Muscle of back (tissue), 11 donors: Measurements from ENCODE around the gene KIF16B. TPM values are rescaled to one million over a fixed set of nuclear protein-coding genes. Genes with fewer than 3 reads are reported as not detected.
"Not testable (repeated sequence)": the region's sequence is repeated elsewhere in the genome, so short reads cannot be mapped to it uniquely, and the experiment has no call there.

ENCODE experiments used
- DNase-seq, 3 donors: peaks; one replicate each; pipeline versions ENCODE4 v3.0.0 to v3.0.0-alpha.2; 2013
- polyA plus RNA-seq, 10 donors: library from polyadenylated mRNA; unstranded; fragments of 120-200 nt; gene quantifications; one replicate each; pipeline ENCODE4 v1.2.1, GENCODE V29; 2013; ENCODE audit not compliant: insufficient read length in 10 of 10

Gene KIF16B
- polyA plus RNA-seq, 10 donors = 13.1 to 35.8 (median 18.4) TPM

DNA sequence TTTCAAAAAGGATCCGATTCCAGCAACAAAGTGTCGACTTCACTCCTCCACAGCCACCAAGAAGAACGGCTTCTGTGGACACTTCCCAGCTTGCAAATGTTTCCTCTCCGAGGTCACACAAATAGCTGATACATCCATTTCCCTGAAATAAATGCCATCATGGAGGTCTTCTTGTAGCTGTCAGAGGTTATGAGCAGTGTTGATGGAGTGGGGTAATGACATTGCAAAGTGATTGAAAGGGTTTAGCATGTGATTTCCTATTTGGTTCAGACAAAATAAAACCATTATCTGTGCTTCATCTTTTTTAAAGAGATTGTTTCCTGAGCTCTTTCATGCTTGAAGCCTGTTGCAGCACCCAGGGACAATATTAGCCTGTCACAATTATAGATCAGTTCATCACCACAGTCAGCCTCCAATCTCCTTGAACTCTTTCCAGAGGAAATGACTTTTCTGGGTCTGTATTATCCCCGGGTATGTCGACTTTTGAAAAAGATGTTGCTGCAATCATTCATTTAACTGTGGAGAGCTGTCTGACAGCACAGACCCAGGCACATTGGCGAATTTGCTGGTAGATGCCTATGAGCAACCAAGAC is 16.9 kb upstream of the KIF16B start:
- no peak for DNase-seq

DNA sequence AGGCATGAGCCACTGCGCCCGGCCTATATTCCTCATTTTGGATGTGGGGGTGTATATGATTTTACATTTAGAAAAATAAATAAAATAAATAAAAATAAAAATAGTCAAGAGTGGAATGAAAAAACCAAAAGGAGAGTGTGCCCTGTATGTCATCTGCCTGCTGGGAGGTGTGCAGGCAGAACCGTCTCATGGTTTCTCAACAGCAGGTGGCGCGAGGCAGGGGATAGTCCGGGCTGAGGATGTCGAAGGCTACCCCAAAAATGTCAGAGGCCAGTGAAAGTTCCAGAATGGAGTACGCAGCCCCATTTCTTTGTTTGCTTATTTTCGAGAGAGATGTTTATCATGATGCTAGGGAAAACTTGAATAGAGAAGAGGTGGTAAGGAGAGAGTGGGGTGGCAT is 16.4 kb upstream of the KIF16B start:
- DNase-seq = no peak

DNA sequence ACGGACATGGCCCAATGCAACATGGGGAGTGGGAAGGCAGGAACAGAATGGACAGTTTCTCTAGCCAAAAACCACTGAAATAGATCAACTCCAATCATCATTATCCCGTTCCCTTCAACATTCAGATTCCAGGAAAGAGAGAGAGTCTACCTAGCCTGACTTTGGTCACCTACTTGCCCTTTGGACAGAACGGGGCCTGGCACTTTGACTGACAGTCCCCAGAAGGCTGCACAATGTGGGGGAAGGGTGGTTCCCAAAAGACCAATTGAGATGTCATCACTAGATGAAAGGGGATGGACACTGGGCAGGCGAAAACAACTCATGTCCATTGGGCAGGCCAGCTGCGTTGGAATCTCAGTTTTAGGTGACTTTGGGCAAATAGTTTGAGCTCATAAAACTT is 15.0 kb upstream of the KIF16B start:
- DNase-seq = no peak

DNA sequence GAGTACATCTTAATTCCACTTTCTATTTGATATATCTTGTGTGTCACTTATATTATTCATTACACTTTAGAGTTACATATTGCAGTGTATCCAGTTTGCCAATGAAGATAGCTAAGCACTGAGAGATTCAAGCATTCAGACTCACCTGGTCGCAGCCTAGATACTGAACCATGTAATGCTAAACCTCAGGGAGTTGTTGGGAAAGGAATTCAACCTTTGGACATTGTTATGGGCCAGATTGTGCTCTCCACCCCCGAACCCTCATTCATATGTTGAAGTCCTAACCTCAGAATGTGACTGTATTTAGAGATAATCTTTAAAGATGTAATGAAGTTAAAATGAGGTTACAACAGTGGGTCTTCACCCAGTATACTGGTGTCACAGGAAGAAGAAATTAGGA is 13.8 kb upstream of the KIF16B start:
- no peak for DNase-seq

DNA sequence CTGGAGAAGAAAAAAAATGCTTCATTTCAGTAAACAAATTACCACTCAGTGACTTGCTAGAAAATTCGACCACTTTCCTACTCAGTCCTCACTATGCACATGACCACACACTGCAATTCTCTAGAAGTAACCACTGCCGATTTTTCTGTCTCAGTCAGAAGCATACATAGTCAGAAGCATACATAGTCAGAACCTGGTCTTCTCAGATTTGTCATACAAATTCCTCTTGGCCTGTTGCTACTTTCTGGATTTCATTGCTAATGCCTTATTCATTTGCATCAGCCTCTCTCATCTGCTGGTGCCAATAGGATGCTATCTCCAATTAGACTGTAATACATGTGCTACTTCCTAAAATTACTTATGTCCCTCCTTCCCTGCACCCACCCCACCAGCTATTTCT is 10.2 kb upstream of the KIF16B start:
- no peak for DNase-seq

DNA sequence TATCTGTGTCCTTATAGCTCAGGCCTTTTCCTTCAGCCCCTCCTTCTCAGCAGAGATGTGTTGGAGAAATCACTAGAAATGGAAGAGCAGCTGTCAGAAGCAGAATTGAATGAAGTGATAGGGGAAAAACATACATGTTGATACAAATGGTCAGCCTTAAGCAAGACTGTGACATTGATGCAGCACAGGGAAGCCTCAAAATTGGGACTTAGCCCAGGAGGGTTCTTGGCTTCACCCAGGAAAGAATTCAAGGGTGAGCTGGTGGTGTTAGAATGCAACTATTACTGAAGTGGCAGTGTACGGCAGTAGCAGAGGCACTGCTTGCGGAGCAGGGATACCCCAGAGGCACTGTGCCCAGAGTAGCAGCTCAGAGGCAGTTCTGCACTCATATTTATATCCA is 8.0 kb upstream of the KIF16B start:
- DNase-seq = no peak

DNA sequence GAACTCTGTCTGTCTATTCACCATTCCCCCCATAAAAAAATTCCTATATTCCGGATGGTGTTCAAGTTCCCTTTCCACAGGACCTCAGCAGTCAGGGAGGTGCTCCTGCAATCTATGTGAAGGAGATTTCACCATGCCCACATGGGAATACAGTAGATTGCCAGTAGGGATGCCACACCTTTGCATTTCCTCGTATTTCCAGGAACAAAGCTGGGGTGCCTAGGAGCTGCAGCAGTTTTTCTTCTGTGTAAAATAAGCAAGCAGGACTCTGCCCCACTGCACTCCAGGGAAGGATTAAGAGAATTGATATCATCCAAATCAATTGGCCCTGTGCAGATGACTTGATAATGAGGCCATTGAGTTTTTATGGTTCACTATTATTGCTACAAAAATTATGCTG is 7.4 kb upstream of the KIF16B start:
- no peak for DNase-seq

DNA sequence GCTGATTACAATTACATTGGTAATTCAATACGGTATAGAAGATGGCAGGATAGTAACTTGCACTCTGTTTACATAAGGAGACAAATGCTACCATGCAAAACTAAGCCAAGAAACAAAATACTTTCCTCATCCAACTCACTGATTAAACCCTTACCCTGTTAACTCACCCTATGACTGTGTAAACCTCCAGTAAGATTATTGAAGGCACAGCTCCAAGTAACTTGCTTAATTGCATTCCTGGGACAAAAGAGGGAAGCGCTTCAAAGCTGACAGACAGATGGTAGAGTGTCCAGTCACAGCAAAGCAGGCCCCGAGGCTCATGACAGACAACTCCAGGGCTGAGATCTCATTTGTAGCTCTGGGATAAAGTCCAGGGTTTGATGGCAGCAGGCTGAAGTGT is 6.9 kb upstream of the KIF16B start:
- peak; percentile 47 to 73 (median 67) for DNase-seq

DNA sequence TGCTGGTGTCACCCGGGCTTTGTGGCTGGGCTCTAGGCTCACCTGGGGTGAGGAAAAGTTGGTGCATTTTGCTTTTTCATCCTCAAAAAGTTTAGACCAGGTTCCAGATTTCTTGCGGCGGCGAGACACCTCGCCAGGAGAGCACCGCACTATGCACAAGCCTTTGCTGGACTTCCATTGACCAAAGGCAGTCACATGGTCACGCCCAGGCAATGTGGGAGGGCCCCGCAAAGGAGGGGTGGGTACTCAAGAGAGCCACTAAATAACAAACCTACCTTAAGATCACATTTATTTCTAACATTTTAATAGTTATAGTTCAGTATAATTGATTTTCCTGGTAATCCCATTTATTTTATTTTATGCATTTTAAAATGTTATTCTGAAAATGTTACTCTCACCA is 3.0 kb upstream of the KIF16B start:
- no peak for DNase-seq

DNA sequence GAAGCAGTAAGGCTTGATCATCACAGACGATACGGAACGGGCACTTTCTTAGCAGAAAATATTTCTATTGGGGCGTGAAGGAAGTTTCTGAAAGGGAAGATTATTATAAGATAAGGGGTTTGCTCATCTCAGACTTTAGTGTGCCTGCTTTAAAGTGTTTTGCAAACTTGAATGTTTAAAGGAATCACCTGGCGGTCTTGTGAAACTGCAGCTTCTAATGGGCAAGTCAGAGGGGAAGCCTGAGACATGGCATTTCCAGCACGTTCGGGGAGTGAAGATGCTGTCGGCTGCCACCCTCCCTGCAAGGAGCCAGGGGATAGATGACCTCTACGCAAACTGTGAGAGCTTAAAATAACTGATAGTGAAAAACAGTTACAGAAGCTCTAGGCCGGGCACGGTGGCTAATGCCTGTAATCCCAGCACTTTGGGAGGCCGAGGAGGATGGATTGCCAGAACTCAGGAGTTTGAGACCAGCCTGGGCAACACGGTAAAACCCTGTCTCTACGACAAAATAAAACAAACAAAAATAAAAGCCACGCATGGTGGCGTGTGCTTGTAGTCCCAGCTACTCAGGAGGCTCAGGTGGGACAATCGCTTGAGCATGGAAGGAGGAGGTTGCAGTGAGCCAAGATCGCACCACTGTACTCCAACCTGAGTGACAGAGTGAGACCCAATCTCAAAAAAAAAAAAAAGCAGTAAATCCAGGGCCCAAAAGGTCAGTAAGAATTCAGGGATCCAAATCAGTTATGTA is 2.3 kb upstream of the KIF16B start:
- no peak for DNase-seq

DNA sequence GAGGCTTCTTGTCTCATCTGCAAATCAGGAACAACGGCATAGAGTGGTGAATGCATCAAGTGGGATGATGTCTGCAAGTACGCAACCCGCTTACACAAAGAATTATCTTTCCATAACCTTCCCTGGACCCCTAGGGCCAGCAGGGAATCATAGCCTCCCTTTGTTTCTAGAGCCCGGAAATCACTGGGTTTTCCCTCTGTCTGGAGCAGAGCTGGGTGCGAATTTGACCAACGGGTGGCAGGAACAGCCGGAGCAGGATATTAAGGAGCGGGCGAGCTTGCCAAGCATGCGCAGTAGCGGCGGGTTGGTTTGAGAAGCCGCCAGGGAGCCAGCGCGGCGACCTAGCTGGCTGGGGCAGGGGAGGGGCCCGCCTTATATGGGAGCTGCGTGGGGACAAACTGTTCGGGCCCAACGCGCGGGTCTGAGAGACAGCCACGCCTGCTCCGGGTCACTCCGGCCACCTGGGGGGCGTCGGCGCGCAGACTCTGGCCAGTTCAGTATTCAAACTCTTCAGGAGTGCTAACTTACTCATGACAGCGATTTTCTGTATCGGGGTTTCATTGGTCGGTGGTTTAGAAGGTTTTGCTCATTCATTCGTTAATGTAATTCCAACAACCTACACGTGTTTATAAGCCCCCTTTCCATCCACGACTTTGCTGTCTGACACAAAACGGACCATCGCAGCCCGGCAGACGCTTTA is 1.6 kb upstream of the KIF16B start:
- peak; percentile 81 to 89 (median 88) for DNase-seq

DNA sequence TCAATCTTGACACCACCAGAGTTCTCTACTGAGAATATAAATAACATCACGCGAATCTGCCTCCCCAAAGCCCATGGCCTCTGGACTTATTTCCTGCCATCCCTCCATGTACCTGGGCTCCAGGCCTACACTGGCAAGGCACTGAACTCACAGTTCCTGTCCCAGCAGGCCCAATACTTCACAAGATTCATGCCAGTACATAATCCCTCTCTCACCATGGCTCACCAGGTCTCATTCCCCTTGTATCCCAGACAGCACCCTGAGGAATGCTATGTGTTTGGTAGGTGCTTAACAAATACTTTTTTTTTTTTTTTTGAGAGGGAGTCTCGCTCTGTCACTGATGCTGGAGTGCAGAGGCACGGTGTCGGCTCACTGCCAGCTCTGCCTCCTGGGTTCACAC is 1.9 kb downstream of the KIF16B start:
- DNase-seq = no peak

DNA sequence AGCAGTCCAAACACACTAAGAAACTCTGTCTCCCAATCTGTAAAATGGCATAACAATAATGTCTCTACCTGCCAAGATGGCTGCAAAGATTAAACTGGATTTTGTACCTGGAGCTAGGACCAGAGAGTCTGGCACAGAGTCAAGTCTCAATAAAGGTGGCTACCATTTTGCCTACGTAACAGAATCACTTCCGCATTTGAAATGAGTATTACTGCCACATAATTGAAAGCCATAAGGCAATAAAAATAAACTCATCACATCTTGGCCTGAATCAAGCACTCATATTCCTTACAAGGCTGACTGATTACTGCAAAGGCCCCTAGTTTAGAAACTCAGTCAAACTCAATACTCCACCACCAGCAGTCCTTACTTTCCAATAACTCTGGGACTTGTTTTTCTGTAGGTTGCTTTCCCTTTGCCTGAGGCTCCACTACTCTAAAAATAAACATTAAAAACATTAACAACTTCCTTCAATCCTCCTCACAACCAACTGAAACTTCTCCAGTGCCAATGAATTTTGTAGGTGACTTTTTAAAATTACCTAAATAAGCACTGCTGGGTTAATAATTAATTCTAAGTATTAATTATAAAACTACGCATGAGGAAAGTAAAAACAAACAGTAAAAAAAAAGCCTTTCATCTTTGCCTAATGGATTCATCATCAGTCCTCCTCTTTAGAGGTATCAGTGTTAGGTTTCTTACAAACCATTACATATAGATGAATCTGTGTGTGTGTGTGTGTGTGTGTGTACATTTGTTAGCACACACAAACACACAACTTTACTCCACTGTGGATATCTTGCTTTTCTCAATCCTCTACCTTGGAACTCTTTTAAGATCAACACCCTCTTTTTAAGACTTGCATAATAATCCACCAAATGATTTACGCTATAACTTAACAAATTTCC is 3.7 kb downstream of the KIF16B start:
- DNase-seq = no peak

DNA sequence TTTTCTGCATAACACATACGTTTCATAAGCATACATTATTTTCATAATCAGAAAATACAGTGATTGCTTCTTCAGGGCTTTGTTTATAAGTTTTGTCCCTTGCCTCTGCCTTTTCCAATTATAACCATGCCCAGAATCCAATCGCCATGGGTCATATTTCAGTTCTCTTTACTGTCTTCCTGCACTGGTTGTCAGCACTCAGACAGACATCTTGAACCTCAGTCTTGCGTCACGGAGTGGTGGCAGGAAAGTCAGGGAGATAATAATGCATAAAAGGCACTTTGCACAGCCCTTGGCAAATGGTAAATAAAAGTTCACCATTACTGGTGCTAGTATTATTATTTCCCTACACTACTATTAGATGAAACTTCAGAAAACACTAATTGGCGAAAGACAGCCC is 7.2 kb downstream of the KIF16B start:
- no peak for DNase-seq

DNA sequence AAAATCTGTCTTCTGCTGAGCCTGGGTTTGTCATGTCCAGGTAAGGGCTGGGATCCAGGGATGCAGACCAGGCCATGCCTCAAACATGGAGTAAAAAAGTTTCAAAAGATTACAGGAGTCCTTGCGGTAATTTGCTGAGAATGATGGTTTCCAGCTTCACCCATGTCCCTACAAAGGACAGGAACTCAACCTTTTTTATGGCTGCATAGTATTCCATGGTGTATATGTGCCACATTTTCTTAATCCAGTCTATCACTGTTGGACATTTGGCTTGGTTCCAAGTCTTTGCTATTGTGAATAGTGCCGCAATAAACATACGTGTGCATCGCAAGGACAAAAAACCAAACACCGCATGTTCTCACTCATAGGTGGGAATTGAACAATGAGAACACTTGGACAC is 9.2 kb downstream of the KIF16B start:
- not testable (repeated sequence) for DNase-seq

DNA sequence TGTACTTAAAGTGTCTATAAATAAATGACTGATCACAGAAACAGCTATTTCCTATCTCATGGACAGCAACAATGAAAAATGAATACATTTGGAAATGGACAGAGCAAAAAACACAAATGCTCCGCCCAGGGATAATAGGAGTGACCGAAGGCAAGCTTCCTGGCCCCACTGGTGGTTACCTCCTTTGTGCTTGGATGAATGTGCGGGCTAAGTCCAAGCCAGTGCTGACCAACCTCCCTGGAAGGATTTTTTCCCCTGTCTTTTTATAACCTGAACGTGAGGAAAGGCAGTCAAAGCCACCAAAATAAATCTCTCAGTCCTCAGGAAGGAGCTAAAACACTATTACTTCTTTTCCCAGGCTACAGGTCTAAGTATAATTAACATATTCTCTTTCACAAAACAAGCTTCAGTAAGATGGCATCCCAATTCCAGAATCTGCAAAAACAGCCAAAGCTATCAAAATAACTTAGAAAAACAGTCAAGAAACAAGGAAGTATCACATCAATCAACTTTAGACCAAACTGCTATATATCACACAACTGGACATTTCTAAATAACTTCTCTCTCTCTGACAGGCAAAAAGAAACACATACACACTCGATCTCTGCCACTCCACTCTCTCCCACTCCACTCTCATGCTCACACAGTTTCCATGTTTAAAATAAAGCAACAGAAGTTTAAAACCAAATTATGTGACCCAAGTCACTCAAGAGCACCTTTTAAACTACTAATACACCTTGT is 10.0 kb downstream of the KIF16B start:
- DNase-seq = no peak

DNA sequence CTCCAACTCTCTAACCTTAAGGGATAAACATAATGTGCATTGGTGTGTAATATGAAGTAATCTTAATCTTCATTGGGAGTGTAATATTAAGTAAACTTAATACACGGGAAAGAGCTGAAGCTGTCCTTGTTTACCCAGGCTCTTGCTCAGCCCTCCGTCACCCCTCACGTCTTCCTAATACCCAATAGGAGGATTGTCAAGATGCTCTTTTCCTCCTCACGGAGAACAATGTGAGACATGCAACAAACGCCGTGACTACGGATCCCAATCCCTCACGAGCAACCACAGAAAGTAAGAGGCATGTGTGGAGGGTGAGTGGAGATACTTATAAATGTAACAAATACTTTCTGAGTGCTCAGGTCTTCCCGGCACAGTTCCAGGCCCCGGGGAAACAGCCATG is 11.0 kb downstream of the KIF16B start:
- DNase-seq = no peak

DNA sequence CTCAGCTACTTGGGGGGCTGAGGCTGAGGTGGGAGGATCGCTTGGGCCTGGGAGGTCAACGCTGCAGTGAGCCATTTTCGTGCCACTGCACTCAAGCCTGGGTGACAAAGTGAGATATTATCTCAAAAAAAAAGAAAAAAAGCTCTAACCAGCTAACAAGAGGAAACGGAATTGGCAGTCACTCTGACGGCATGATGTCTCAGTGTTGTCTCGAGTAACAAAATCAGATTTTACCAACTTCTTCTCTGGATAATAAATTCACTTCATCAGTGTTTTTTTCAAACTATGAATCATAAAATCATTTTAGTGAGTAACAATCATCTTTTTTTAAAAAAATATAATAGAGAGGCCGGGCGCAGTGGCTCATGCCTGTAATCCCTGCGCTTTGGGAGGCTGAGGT is 12.6 kb downstream of the KIF16B start:
- DNase-seq = no peak

DNA sequence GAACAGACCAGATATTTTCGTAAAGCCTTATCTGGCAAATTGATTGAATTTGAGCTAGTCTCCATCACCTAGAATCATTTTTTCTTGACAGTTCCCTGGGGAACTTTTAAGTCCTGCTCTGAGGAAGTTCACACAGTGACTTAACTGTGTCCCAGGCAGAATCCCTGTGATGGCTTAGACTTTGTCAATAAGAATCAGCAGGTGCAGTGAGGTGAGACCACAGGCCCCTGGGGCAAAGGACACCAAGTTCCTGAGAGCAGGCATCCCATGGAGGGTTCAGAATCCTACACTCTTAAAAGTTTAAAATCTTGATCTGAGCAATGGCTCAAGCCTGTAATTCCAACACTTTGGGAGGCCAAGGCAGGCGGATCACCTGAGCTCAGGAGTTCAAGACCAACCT is 13.0 kb downstream of the KIF16B start:
- no peak for DNase-seq

DNA sequence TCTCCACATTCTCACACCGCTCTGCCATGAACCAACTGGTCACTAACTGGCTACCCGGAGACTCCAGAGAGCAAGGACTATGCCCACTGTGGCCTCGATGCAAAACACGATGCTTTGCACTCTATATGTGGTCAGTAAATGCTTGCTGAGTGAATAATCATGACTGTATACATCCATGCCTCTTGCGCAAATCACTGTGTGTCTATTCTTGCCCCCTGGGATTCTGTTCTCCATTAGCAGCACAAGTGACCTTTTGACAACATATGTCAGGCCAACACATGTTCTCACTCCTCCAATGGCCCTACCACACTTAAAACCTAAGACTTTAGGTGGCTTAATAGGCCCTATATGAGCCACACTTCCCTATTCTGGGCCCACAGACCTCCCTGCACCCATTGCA is 16.9 kb downstream of the KIF16B start:
- DNase-seq = no peak

DNA sequence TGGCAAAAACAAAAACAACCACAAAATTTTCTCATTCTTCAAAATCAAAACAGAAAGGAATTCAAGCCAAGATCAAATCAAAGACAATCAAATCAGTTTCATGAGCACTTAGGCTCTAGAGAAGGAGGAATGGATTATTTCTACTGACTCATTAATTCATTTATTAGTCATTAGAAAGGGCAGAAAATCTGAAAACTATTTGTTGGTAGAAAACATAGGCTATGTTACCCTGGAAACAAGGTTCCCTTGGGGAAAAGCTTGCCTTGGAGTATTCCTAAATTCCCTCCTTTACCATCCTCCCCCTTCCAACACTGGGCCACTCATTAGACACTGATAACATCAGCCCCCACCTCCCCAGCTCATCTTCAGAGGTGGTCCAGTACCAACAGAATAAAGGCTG is 17.5 kb downstream of the KIF16B start:
- DNase-seq = no peak
